NCI-H526 (cell line): ENCODE measurements around the gene NES.
A peak's percentile ranks its signal among the peaks of the same experiment; 100 is the strongest.

Experiments used
- DNase-seq, 2 experiments: peaks; one replicate each; lab custom pipeline; 2025; lab: John Stamatoyannopoulos, UW

The NES gene

DNA sequence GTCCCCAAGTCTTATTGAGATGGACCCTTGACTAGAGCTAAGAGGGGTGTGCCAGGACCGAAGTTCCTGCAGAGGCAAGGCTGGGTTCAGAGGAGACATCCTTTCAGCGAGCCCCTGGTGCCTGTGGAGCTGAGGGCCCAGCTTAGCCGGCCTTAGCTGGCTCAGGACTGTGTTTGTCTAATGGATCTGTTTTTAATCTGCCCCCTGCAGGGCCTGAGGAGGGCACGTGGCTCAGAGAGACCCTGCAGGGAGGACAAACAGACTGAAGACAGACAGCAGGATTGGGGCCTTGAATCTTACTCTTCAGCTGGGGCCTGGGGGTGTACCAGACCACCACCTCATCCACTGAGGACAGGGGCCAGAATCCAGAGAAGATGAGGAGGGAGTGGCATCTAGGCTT, 26.5 kb upstream of the NES start:
- no peak for DNase-seq

DNA sequence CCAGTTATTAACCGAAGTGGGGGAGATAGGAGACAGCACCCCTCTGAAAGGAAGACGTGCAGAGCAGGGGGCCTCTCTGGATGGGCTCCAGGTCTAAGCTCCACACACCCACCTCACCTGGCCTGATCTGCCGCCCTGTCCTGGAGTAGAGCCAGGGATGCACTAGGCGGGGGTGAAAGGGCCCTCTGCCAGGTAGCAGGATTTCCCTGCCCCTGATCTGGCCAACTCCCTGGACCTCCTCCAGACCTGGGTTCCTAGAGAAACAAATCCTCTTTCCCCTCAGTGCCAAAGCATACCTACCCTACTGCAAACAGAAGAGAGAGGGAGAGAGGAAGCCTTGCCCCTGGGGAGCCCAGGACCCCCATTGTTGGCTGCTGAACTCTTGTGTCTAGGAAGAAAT, 26.1 kb upstream of the NES start:
- no peak for DNase-seq

DNA sequence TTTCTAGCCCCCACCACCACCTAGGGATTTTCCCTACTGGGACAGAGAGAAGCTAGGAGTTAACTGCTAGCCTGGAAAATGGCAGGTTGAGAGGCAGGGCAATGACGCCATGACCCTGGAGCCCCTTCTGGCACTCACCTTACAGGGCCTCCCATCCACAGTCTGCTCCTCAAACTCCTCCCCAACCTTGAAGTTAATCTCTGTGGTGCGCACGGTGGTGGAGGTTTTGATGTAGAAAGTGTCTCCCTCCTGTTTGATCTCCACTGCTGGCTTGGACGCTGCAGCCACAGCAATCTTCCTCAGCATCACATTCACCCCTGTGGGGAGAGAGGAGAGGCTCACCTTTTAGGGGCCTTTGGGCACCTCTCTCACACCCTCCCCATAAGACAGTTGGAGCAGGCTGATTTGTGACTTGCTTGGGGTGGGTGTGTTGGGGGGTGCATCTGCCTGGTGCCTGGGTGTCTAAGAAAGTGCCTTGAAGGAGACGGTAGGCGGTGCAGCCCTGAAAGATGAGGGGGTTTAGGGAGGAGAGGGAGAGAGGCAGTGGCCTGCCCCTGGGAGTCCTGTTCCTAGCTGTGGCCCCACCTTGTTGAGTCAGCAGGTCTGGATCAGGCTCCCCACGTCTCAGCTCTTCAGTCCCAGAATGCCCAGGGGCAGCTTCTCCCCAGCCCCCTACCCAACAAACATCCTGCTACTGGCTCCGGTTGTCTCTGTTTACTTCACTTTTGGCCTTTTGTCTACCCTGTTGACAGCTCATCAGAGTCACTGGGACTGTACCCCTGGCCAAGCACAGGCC, 23.7 kb upstream of the NES start:
- DNase-seq = no peak

DNA sequence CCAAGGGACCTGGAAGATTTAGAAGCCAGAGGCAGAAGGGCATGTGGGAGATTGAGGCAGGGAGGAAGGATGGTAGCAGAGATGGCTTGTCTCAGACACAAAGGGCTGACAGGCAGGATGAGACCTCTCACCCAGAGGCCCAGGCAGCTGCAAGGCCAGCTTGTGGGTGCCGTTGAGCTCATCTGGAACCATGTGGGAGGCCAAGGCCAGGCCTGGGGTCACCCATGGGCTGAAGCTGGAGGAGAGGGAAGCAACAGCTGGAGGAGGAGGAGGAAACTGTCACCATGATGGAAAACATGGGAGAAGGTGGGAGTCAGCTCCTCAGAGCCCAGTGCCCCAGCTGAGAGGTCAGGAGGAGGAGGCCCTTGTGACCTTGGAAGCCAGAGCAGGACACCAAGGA, 21.8 kb upstream of the NES start:
- no peak for DNase-seq

DNA sequence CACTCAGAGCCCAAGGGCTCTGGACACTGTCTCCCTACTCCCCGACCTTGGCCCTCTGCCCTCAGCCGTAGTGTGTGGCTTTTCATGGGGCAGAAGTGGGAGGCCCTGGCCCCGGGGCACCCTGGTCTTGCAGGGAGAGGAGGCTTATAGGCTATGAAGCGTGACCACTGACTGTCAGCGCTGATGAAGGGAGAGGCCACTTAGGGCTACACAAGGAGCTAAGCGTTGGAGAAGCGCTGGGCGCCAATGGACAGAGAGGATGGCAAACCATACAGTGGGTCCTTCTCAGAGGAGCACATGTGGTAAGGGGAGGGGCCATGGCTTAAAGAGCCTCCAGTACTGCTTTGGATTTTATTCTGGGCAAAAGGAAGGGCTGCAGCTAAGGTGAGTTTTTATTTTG, 20.3 kb upstream of the NES start:
- peak; percentile 41 to 65 for DNase-seq

DNA sequence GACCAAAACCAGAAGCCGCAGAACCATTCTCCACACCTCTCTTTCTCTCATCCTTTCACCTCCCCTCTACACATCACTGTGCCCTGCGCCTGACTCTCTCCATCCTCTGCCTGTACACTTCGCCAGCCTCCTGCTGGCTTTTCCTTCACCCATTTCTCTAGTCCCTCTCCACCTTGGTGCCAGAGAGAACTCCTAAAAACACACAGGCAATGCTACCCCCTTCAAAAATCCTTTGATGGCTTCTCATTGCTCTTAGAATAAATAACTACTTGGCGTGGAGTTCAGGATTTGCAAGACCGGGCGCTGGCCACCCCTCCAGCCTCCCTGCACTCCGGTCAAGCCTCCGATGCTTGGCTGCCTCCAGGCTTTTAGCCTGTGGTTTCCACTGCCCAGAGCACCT, 19.5 kb upstream of the NES start:
- DNase-seq = no peak

DNA sequence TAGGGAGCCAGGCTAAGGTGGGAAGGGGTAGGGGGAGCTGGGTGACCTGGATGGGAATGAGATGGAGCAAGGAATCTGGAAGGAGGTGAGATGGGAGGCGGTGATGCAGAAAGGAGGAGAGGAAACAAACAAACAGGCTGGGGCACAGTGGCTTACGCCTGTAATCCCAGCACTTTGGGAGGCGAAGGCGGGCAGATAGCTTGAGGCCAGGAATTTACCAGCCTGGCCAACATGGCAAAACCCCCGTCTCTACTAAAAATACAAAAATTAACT, 17.4 kb upstream of the NES start:
- DNase-seq = no peak

DNA sequence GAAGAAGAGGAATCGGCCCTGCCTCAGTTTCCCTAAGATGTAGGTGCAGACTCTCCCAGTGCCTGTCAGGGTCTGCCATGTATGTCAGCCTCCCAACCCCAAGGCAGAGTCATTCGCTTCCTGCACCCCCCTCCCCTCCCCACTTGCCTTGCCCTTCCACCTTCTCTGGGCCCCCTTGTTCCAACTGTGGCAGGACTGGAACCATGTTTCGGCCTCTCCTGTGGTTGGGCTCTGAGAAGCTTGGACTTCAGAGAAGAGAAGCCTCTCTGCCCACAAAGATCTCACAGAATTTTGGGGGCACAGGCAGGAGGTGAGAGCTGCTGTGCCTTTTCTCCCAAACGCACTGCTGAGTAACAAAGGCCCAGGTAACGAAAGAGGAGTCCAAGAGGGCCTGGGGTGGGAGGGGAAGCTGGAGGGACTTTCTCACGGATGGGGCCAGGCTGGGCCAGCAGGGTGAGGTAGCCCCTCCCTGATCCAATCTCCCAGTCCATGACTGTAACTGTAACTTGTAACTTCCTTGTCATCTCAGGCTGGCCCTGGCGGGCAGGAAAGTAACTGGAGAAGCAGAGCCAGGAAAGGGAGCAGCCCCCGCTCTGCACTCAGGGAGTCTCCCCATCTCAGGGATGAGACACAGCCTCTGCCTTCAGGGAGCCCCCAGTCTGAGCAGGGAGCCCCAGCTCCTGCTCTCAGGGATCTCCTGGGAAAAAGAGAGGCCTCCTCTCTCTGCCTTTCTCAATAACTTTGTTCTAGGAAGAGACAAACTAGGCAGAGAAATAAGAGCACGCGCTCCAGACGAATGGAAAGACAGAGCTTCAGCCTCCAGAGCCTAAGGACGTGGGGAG, 16.9 kb upstream of the NES start:
- peak; percentile 35 to 56 for DNase-seq

DNA sequence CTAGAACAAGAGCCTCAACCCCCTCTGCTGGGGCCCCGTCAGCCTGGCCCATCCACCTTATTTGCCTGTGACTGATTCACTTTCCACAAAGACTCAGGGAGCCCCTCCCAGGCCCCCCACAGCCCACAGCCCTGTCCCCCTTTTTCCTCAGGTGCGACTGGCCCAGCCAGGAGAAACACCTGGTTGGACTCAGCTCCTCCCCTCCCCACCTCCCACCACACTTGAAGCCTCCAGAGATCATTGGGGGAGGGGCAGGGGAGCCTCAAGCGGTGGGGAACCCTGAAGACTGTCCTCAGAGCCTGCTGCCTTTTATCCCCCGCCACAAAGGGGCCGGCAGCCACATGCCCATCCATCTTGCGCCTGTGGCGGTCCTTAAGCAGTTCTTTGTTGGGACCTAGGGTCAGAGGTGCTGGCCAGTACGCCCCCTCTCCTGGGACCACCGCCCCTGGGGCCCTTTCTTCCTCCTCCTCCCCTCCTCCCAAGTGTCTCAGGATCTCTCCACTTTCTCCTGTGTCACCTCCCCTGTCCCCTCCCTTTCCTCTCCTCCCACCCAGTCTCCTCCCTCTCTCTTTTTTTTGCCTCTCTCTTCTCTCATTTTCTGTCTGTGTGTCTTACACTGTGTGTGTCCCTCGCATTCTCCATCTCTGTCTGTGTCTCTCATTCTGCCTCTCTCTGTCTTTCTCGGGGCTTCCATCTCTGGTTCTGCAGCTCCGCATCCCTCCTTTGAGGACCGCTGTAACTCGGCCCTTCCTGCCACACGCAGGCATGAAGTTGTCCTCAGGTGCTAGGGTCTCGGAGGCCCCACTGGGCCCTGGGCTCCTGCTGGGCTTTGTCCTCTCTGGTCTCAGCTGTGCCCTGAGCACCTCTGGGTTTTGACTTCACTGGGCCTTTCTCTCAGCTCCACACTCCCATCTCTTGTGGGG, 16.0 kb upstream of the NES start:
- peak; percentile 91 to 97 for DNase-seq

DNA sequence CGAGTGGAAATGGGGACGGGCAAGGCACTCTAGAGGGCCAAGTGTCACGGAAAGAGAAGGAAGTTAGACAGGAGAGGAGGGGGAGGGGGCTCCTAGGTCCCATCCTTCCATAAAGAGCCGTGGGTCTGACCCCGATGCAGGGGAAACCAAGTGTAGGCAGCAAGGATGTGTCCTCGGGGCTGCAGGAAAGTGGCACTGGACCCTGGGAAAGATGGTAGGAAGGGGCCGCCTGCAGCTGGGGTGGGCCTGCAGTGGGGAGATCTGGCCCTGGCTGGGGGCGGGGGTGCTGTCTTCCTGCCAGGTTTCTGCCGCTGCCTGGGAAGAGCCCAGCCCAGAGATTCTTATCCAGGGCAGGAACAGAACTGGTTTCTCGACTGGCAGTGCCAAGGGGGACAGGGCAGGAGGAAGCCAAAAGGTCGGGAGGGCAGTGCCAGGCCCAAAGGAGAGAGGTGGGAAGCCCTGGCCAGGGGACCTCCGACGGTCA, 15.3 kb upstream of the NES start:
- no peak for DNase-seq

DNA sequence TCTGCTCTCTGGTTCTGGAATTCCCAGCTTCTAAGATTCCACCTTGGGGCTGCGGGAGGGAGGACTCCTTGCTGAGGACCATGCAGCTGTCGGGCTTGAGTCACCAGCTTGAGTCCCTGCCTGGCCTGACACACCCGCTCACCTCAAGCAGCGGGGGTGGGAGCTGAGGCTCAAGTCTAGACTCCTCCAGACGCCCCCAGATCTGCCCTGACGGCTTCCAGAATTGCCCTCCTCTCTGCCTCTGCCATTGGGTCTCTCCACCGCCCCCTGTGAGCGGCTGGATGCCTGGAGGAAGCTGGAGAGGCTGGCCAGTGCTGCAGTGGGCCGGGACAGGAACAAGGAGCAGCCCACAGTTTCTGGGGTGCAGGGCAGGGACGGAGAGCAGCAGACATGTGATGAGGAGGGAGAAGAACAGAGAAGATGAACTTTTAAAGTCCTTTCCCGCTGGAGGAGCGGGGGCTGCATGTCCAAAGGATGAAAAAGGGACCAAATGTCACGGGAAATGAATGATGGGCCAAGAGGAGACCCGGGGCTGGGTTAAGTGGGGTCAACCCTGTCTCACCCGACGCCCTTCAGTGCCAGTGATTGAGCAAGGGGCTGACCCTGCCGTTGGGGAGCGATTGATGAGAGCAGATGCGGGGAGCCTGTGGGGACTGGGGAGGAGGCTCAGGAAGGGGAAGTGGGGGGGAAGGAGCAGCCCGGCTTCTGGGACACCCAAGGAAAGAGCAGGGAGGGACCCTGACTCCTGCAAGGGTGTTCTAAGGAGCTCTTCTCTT, 14.6 kb upstream of the NES start:
- no peak for DNase-seq

DNA sequence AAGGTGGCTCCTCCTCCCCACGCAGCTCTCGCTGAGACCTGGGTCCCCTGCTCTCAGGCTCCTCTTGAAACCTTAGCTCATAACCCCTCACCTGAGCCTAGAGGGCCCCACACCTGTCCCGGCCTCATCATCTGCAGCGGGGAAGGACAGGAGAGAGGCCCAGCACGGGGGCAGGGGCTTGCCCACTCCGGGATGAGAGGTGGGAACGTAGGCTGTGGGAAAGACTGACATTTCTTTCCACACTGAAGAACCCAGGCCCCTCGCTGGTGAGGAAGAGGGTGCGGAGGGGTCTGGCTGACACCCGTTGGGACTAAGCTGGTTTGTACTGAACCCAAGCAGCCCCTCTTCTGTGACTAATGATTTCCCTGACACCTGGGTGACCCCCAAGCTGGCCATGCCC, 14.0 kb upstream of the NES start:
- DNase-seq = no peak

DNA sequence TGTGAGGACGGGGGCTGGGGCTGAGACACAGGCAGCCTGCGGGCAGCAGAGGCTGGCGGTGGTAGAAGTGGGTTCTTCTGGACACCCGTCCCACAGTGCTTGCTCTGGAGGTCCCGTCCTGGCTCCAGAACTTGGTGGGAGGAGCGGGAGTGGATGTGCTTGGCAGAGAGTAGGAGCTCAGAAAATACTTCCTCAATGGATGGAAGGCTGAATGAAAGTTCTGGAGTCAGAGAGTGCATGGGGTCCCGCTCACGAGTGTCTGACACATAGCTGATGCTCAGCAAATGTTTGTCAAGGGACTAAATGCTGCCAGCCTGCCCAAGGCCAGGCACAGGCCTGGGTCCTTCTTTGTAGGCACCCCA, 13.4 kb upstream of the NES start:
- DNase-seq = no peak

DNA sequence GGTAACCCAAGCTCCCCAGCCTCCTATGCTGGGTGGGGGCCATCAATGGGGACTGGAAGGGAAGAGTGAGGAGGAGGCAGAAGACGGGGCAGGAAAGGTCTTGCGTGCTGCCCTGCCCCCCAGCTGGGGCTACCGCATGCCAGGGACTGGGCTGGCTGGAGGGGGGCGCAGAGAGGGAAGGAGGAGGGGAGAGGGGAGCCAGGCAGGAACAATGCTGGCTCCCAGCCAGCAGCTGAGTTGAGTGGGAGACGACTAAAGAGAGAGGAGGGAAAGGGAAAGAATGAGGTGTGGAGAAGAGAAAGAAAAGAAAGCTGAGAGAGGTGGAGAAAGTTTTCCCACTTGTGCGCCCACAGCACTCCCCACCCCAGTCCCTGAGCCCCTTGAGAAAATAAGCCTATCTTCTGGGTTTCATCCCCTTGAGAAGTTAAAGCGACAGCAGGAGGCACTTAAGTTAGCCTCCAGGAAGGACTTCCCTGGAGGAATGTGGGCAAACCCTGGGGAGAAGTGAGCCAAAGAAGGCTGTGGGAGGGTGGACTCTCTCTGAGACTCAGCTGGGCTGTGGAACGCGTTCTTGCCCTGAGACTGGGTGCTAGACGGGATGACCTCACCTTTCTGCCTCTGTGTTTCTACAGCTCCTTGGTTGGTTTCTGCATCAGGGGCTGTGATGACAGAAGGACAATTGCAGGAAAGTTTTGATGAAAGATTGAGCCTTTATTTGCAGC, 12.9 kb upstream of the NES start:
- DNase-seq = no peak

DNA sequence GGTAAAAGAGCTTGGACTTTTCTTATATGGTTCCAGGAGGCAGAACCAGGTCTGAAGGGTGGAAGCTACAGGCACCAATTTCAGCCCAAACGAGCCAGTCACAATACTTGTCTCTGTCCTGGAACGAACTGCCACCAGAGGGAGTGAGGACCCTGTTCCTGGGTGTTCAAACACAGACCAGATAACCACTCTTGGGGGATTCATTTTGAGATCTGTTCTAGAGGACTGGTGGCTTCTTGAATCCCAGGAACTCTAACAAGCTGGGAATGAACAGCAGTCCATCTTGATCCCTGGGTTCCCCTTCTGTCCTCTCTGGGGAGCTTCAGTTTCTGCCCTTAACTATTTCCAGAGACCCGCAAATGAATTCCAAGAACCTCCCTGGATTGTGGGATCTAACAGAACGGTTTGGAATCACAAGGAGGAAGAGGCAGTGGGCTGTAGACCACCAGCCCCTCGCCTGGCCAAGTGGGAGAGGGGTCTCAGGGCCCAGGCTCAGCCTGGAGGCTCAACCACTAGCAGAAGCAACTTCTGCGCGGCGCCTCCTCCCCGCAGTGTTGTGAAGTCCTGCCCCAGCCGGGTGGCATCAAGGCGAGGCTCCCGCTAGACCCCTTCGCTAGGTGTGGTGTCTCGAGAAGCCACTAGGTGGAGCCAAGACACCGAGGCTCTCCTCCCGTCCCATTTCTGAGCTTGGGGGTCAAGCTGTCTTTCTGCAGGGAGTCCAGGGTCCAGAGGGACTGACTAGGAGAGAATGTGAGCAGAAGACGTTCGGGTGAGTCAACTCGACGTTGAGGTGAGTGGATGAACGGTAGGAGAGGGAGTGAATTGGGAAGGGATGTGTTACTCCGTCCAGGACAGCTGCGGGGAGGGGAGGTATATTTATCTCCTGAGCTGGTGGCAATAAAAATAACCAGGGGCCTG, 12.1 kb upstream of the NES start:
- peak; percentile 88 to 98 for DNase-seq

DNA sequence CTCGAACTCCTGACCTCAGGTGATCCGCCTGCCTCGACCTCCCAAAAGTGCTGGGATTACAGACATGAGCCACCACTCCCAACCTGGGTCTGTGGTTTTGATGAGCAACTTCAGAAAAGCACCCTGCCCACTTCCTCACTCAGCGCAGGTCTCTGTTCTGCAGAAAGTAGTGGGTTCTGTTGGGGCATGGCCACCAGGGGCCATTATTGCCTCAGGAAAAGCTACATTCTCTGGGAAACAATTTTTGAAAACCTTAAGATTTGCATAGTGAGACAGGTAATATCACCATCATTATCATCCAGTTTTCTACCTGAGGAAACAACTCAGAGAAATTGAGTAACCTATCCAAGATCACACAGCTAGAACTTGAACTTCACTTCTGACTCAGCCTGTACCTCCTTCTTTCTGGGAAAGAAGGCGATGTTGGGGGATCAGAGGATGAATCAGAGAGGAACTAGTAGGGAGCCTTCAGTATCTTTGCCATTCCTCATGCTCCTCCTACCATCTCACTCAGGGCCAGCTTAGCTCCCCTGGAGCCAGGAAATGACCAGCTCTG, 7.1 kb upstream of the NES start:
- peak; percentile 27 to 68 for DNase-seq

DNA sequence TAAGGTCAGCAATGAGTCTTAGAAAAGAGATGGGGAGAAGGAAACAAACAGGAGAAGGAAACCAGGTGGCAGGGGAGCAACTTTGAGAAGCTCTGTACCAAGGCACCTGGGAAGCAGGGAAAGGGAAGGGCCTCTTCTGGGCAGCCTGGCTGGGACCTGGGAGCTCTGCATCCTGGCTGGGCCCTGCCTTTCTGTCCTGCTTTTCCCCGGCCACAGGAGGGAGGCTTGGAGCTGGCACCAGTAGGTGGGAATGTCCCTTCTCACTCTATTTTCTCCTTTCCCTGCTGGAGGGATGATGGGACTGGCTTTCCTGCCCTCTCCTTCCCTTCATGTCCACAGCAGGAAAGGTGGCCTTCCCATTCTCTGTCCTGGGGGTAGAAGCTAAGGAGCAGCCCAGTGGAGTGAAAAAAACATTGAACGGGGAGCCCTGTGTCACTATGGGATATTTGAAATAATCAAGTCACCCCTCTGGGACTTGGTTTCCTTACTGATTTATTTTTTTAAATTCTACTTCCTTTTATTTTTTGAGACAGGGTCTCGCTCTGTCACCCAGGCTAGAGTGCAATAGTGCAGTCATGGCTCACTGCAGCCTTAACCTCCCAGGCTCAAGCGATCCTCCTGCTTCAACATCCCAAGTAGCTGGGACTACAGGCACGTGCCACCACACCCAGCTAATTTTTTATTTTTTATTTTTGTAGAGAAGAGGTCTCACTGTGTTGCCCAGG, 5.1 kb upstream of the NES start:
- DNase-seq = peak in 1 of 2 experiments; percentile 30

DNA sequence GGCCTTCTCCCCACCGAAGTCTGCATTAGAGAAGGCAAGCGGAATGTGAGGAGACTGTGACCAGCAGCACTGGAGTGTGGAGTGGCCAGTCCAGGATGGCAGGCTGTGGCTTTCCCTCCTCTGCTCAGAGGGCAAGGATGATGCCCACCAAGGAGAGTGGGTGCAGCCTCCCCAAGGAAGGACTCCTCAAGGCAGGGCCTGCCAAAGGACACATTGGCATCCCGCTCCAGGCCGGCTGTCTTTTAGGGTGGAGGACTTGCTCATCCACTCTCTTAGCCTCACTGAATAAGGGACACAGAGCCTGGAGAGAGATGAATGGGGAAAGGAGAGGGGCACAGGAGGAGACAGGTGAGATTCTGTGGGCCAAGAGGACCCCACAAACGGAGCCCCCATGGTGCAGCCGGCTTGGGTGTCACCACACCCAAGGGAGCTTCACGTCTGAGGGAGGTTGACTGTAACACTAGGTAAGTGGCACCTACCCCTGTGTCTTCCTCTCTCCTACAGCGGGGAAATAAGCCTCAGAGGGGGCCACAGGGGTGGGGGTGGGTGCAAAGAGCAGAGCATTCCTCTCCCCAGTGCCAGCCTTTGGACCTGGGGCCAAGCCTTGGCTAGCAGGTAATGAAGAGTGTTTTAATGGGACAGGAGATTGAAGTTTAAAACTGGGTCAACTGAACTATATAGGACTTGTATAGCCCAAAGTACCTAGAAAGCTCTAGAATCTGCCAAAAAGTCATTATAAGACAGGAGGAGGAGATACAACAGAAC, 4.2 kb upstream of the NES start:
- no peak for DNase-seq
